Progenitor cell of endocrine pancreas (in vitro differentiated cells): ENCODE measurements around the gene AP3S1. TPM values are rescaled to one million over a fixed set of nuclear protein-coding genes. Genes with fewer than 3 reads are reported as not detected.

ENCODE experiments used
- DNase-seq: peaks from one replicate; pipeline ENCODE4 v3.0.0; 2021; ENCODE audit warnings: low spot score; ENCODE audit not compliant: unreplicated experiment
- H3K27ac Mint-ChIP-seq: 2 replicates; pipeline ENCODE4 v1.8.0; 2021; ENCODE audit warnings: mild to moderate bottlenecking, moderate library complexity, mixed read lengths
- H3K27me3 Mint-ChIP-seq: 2 replicates; pipeline ENCODE4 v1.8.0; 2021; ENCODE audit warnings: mixed read lengths
- H3K36me3 Mint-ChIP-seq: 2 replicates; pipeline ENCODE4 v1.8.0; 2022; ENCODE audit warnings: mixed read lengths; ENCODE audit not compliant: insufficient read depth
- H3K4me1 Mint-ChIP-seq: 2 replicates; pipeline ENCODE4 v1.8.0; 2021; ENCODE audit warnings: low read depth, mixed read lengths
- H3K4me3 Mint-ChIP-seq: 2 replicates; pipeline ENCODE4 v1.8.0; 2021; ENCODE audit warnings: low read depth, mild to moderate bottlenecking, moderate library complexity, mixed read lengths
- H3K9me3 Mint-ChIP-seq: 2 replicates; pipeline ENCODE4 v1.8.0; 2021; ENCODE audit warnings: low read depth, mixed read lengths
- total RNA-seq: library from RNA; stranded (reverse); gene quantifications from 2 replicates; pipeline ENCODE4 v1.2.1, GENCODE V29; 2021
- TF ChIP-seq, protein P1 (sequence below): fragments of 200-600 bp; sonication (generic); IDR thresholded peaks from one replicate; pipeline ENCODE4 v1.5.0; 2021; ENCODE audit warnings: antibody characterized with exemption, mild to moderate bottlenecking; ENCODE audit not compliant: unreplicated experiment

Gene AP3S1
- total RNA-seq, 1 donor from 2014 or later = 65.3 TPM

DNA sequence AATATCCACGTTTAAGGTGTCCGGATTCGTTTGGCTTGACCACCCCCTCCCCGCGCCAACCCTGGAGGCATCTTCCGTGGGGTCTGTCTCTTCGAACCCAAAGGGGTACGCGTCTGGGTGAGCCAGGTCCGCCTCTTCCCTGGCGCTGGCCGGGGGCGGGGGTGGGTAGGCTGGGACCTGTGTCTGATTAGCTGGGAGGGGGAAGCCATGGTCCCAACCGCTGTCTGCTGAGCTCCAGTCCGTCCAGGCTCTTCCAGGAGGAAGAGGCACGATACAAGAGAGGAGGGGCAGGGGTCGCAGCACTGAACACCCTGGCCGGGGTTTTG is 120.5 kb downstream of the AP3S1 start, which contains the start of gene LVRN:
Gene LVRN (plus strand): TSS at position 237 of the 326 bp plus-strand sequence. CDS start 143 bp downstream, outside the sequence.
- Mint-ChIP-seq H3K4me1 (no peaks in the 10 kb centered on the region), H3K4me3 (peak within 1 kb of the TSS; percentile 47), H3K9me3 (no peaks in the 10 kb centered on the region), H3K27me3 (peaks cover 48% of the 10 kb centered on the region), H3K27ac (no peak within 1 kb of the TSS), H3K36me3 (no peaks in the 10 kb centered on the region)
- TF ChIP-seq, protein P1, sequence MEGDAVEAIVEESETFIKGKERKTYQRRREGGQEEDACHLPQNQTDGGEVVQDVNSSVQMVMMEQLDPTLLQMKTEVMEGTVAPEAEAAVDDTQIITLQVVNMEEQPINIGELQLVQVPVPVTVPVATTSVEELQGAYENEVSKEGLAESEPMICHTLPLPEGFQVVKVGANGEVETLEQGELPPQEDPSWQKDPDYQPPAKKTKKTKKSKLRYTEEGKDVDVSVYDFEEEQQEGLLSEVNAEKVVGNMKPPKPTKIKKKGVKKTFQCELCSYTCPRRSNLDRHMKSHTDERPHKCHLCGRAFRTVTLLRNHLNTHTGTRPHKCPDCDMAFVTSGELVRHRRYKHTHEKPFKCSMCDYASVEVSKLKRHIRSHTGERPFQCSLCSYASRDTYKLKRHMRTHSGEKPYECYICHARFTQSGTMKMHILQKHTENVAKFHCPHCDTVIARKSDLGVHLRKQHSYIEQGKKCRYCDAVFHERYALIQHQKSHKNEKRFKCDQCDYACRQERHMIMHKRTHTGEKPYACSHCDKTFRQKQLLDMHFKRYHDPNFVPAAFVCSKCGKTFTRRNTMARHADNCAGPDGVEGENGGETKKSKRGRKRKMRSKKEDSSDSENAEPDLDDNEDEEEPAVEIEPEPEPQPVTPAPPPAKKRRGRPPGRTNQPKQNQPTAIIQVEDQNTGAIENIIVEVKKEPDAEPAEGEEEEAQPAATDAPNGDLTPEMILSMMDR = no peak
- DNase-seq = no peak

DNA sequence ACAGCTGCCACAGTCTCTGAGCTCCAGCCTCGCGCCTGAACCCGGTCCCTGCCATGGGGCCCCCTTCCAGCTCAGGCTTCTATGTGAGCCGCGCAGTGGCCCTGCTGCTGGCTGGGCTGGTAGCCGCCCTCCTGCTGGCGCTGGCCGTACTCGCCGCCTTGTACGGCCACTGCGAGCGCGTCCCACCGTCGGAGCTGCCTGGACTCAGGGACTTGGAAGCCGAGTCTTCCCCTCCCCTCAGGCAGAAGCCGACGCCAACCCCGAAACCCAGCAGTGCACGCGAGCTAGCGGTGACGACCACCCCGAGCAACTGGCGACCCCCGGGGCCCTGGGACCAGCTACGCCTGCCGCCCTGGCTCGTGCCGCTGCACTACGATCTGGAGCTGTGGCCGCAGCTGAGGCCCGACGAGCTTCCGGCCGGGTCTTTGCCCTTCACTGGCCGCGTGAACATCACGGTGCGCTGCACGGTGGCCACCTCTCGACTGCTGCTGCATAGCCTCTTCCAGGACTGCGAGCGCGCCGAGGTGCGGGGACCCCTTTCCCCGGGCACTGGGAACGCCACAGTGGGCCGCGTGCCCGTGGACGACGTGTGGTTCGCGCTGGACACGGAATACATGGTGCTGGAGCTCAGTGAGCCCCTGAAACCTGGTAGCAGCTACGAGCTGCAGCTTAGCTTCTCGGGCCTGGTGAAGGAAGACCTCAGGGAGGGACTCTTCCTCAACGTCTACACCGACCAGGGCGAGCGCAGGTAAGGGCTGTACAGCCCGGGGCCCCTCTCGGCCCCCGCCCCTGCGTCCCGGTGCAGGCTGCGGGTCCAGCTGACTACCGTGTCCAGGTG is 121.0 kb downstream of the AP3S1 start:
- H3K4me3 Mint-ChIP-seq = peak overlapping the region; percentile 47
- H3K27me3 Mint-ChIP-seq = peaks cover 49% of the 10 kb centered on the region
- no peaks in the 10 kb centered on the region for H3K9me3 Mint-ChIP-seq
- H3K4me1 Mint-ChIP-seq = no peaks in the 10 kb centered on the region
- TF ChIP-seq, protein P1 = no peak
- H3K27ac Mint-ChIP-seq = no peak overlapping the region
- H3K36me3 Mint-ChIP-seq = no peaks in the 10 kb centered on the region
- no peak for DNase-seq

DNA sequence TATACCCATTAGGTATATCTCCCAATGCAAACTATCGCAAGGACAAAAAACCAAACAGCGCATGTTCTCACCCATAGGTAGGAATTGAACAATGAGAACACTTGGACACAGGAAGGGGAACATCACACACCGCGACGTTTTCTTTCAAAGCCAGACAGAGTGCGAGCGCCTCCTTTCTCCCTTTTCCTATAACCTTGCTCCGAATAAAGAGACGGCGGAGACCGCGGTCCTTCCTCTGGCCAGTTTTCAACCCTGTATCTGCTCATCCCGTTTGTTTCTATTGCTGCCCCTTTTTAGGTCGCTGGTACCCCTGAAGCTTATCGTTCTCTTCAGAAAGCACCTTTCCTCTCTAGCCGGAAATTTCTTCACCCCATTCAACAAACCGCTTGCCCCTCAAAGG is 121.8 kb downstream of the AP3S1 start:
- H3K36me3 Mint-ChIP-seq = no peaks in the 10 kb centered on the region
- H3K27me3 Mint-ChIP-seq = peaks cover 49% of the 10 kb centered on the region
- peak overlapping the region; percentile 15 for H3K4me3 Mint-ChIP-seq
- no peak overlapping the region for H3K27ac Mint-ChIP-seq
- TF ChIP-seq, protein P1 = no peak
- no peaks in the 10 kb centered on the region for H3K4me1 Mint-ChIP-seq
- H3K9me3 Mint-ChIP-seq = no peaks in the 10 kb centered on the region
- DNase-seq = no peak

Other genes with a start within 250 kb of the AP3S1 start
- gene TICAM2, start 239.5 kb upstream of the AP3S1 start, total RNA-seq = 0.36 and 1.1 TPM in 2 replicates
- gene TMED7, start 215.9 kb upstream of the AP3S1 start, total RNA-seq = 69.6 and 76.9 TPM in 2 replicates
- 24.6 and 25.1 TPM in 2 replicates for gene CDO1, start 25.3 kb upstream of the AP3S1 start, total RNA-seq
- 46.7 and 53.9 TPM in 2 replicates for gene ATG12, start 370 bp upstream of the AP3S1 start, total RNA-seq
- 0.24 and 0.64 TPM in 2 replicates for gene LVRN, start 120.5 kb downstream of the AP3S1 start, total RNA-seq
- not detected in 2 replicates for gene ARL14EPL, start 190.5 kb downstream of the AP3S1 start, total RNA-seq
- 30.9 and 31.6 TPM in 2 replicates for gene COMMD10, start 243.1 kb downstream of the AP3S1 start, total RNA-seq